ENCODE measurements around the gene CMTR1.

The CMTR1 gene

DNA sequence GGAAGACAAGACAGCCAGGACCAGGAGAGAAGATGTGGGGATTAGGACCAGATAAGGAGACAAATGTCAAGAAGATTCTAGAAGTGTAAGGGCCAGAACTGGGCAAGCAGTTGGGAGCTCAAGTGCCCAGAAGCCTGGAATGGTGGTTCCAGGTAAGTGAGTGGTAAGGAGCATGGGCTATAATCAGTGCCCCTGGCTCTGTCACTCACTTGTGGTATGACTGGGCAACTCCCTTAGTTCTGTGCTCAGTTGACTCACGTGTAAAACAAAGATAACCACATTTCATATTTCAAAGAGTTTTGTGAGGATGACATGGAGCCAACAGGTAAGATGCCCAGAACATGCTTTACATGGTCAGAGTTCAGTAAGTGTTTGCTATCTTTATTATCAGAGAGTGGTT is 55.5 kb downstream of the CMTR1 start:
- TF ChIP-seq POLR2AphosphoS5 (IDR thresholded peaks at IDR 0.05; ENCODE audit: low read depth) (no peak), SPI1 (IDR thresholded peaks at IDR 0.05; ENCODE audit: borderline replicate concordance, low read depth) (no peak), REST (IDR thresholded peaks at IDR 0.05; ENCODE audit: insufficient replicate concordance, low read depth) (no peak), GABPA (IDR thresholded peaks at IDR 0.05; ENCODE audit: low read depth) (no peak)
- TF ChIP-seq, protein P1, sequence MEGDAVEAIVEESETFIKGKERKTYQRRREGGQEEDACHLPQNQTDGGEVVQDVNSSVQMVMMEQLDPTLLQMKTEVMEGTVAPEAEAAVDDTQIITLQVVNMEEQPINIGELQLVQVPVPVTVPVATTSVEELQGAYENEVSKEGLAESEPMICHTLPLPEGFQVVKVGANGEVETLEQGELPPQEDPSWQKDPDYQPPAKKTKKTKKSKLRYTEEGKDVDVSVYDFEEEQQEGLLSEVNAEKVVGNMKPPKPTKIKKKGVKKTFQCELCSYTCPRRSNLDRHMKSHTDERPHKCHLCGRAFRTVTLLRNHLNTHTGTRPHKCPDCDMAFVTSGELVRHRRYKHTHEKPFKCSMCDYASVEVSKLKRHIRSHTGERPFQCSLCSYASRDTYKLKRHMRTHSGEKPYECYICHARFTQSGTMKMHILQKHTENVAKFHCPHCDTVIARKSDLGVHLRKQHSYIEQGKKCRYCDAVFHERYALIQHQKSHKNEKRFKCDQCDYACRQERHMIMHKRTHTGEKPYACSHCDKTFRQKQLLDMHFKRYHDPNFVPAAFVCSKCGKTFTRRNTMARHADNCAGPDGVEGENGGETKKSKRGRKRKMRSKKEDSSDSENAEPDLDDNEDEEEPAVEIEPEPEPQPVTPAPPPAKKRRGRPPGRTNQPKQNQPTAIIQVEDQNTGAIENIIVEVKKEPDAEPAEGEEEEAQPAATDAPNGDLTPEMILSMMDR (IDR thresholded peaks at IDR 0.05; ENCODE audit: insufficient read depth, low read length): no peak
- no peak for DNase-seq (ENCODE audit: low read depth in 1 of 2, low spot score in 1 of 2)
- H3K27ac ChIP-seq (replicated peaks): no peak overlapping the region

DNA sequence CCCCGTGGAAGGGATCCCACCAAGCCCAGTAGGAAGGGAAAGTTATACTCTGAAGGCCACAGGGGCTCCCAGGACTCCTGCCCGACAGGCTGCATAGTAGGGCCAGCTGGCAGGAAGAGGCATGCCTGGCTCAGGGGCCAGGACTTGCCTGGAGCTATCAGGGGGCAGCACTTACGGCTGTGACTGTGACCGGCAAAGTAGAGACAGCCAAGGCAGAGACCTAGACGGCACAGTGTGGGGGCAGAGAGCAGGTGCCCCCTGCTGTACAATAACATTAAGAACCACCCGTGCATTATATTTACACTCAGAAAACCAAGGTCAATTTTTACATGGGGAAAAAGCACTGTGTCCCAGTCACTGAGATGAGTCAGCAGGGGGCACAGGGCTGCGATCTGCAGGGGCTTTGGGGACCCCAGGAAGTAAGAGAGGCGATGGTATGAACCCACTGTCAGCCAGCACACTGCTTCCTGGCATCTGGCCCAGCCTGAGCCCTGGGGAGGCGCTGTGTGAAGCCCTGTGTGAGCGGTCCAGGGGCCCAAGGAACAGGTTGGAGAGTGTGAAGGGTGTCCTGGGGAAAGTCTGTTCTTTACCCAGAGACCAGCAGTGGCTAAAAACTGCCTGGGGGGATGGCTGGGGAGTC is 56.8 kb downstream of the CMTR1 start:
- no peak for DNase-seq (ENCODE audit: low read depth in 1 of 2, low spot score in 1 of 2)

More for the DNA sequence above, 55.5 kb downstream of the CMTR1 start:
- H3K27me3 ChIP-seq (ENCODE audit: insufficient read depth, poor library complexity, severe bottlenecking): no peaks in the 10 kb centered on the region
- no peak overlapping the region for H3K4me3 ChIP-seq (replicated peaks; ENCODE audit: insufficient read depth, low read length)

More for the DNA sequence above, 56.8 kb downstream of the CMTR1 start:
- H3K27ac ChIP-seq (replicated peaks): no peak overlapping the region
- no peaks in the 10 kb centered on the region for H3K27me3 ChIP-seq (ENCODE audit: insufficient read depth, poor library complexity, severe bottlenecking)
- TF ChIP-seq GABPA (IDR thresholded peaks at IDR 0.05; ENCODE audit: low read depth) (no peak), POLR2AphosphoS5 (IDR thresholded peaks at IDR 0.05; ENCODE audit: low read depth) (no peak), SPI1 (IDR thresholded peaks at IDR 0.05; ENCODE audit: borderline replicate concordance, low read depth) (no peak), REST (IDR thresholded peaks at IDR 0.05; ENCODE audit: insufficient replicate concordance, low read depth) (no peak)
- TF ChIP-seq, protein P1 (IDR thresholded peaks at IDR 0.05; ENCODE audit: insufficient read depth, low read length): no peak
- no peak overlapping the region for H3K4me3 ChIP-seq (replicated peaks; ENCODE audit: insufficient read depth, low read length)
